SK-N-MC (cell line): ENCODE measurements around the gene OTULINL.

Source experiments
- DNase-seq: peaks from one replicate; pipeline ENCODE4 v3.0.0-alpha.2; 2011; ENCODE audit warnings: low read depth, low spot score
- H3K27ac ChIP-seq: fragments of 200-600 bp; sonication (generic); 2 replicates; pipeline ENCODE4 v1.5.1; 2016; ENCODE audit warnings: mixed run types
- H3K36me3 ChIP-seq: fragments of 200-600 bp; sonication (generic); 2 replicates; pipeline ENCODE4 v1.6.1; 2017; ENCODE audit warnings: antibody characterized with exemption, low read length, mixed read lengths; ENCODE audit not compliant: insufficient read depth
- H3K4me3 ChIP-seq: fragments of 200-600 bp; sonication (generic); 2 replicates; pipeline ENCODE4 v1.5.1; 2016
- H3K9ac ChIP-seq: fragments of 200-600 bp; sonication (generic); 2 replicates; pipeline ENCODE4 v1.8.0; 2017; ENCODE audit warnings: mixed run types, mixed read lengths; ENCODE audit not compliant: insufficient read length
- H3K9me3 ChIP-seq: fragments of 200-600 bp; sonication (generic); 2 replicates; pipeline ENCODE4 v1.6.1; 2017; ENCODE audit warnings: low read depth, mild to moderate bottlenecking, antibody characterized with exemption, low read length, moderate library complexity, mixed read lengths
- EZH2 ChIP-seq: fragments of 200-600 bp; sonication (generic); IDR thresholded peaks from one replicate; pipeline ENCODE4 v1.6.1; 2017; ENCODE audit warnings: antibody characterized with exemption
- FOXP2 ChIP-seq: optimal IDR thresholded peaks from 2 replicates; pipeline ENCODE3; 2011; ENCODE audit warnings: mild to moderate bottlenecking, moderate library complexity; ENCODE audit not compliant: insufficient read depth; ENCODE audit errors: extremely low read length, control extremely low read depth
- POLR2AphosphoS5 ChIP-seq: IDR thresholded peaks from 2 replicates; pipeline ENCODE4 v1.6.1; 2012; ENCODE audit warnings: mild to moderate bottlenecking, low read depth, low read length, borderline replicate concordance

The OTULINL gene

GRCh38 chr5:14600846-14601245, 19.3 kb downstream of the OTULINL start:
- Histone ChIP-seq H3K9me3 (no peaks in the 10 kb centered on the region), H3K36me3 (no peaks in the 10 kb centered on the region), H3K9ac (no peak overlapping the region), H3K27ac (no peak overlapping the region), H3K4me3 (no peak overlapping the region)
- no peak for DNase-seq
- TF ChIP-seq FOXP2 (no peak), EZH2 (no peak), POLR2AphosphoS5 (no peak)

GRCh38 chr5:14603141-14603540, 21.5 kb downstream of the OTULINL start:
- Histone ChIP-seq H3K9me3 (no peaks in the 10 kb centered on the region), H3K36me3 (no peaks in the 10 kb centered on the region), H3K4me3 (no peak overlapping the region), H3K27ac (no peak overlapping the region), H3K9ac (no peak overlapping the region)
- no peak for TF ChIP-seq POLR2AphosphoS5
- TF ChIP-seq FOXP2 = no peak
- no peak for TF ChIP-seq EZH2
- no peak for DNase-seq

- no peaks in the 10 kb centered on the region for H3K9me3 ChIP-seq
- H3K36me3 ChIP-seq = no peaks in the 10 kb centered on the region
- no peak overlapping the region for H3K9ac ChIP-seq
- H3K27ac ChIP-seq = no peak overlapping the region
- DNase-seq = no peak
- H3K4me3 ChIP-seq = no peak overlapping the region
- TF ChIP-seq FOXP2 (no peak), EZH2 (no peak), POLR2AphosphoS5 (no peak)
Measured at GRCh38 chr5:14607104-14607503, 25.5 kb downstream of the OTULINL start.

- TF ChIP-seq FOXP2 (no peak), POLR2AphosphoS5 (no peak), EZH2 (no peak)
- no peak overlapping the region for H3K27ac ChIP-seq
- DNase-seq = no peak
- H3K36me3 ChIP-seq = no peaks in the 10 kb centered on the region
- H3K9ac ChIP-seq = no peak overlapping the region
- no peak overlapping the region for H3K4me3 ChIP-seq
- no peaks in the 10 kb centered on the region for H3K9me3 ChIP-seq
Measured at GRCh38 chr5:14608169-14608568, 26.6 kb downstream of the OTULINL start.

GRCh38 chr5:14611737-14612136, 30.1 kb downstream of the OTULINL start:
- Histone ChIP-seq H3K9me3 (no peaks in the 10 kb centered on the region), H3K36me3 (no peaks in the 10 kb centered on the region), H3K9ac (no peak overlapping the region), H3K27ac (no peak overlapping the region), H3K4me3 (no peak overlapping the region)
- no peak for DNase-seq
- TF ChIP-seq EZH2 (no peak), POLR2AphosphoS5 (no peak), FOXP2 (no peak)

- Histone ChIP-seq H3K27ac (no peak overlapping the region), H3K36me3 (no peaks in the 10 kb centered on the region), H3K9me3 (no peaks in the 10 kb centered on the region), H3K4me3 (no peak overlapping the region), H3K9ac (no peak overlapping the region)
- no peak for DNase-seq
- no peak for TF ChIP-seq EZH2
Measured at GRCh38 chr5:14614490-14614889, 32.9 kb downstream of the OTULINL start.

- no peak overlapping the region for H3K4me3 ChIP-seq
- no peak for DNase-seq
Measured at GRCh38 chr5:14615365-14615764, 33.8 kb downstream of the OTULINL start.

GRCh38 chr5:14617441-14617840, 35.8 kb downstream of the OTULINL start:
- Histone ChIP-seq H3K9ac (no peak overlapping the region), H3K9me3 (no peaks in the 10 kb centered on the region), H3K4me3 (no peak overlapping the region), H3K27ac (no peak overlapping the region), H3K36me3 (no peaks in the 10 kb centered on the region)
- no peak; the same call in 1 of the 2 replicates for TF ChIP-seq POLR2AphosphoS5
- no peak for TF ChIP-seq FOXP2
- no peak for TF ChIP-seq EZH2
- no peak for DNase-seq

More at GRCh38 chr5:14615365-14615764, 33.8 kb downstream of the OTULINL start:
- Histone ChIP-seq H3K27ac (no peak overlapping the region), H3K9ac (no peak overlapping the region), H3K36me3 (no peaks in the 10 kb centered on the region), H3K9me3 (no peaks in the 10 kb centered on the region)
- TF ChIP-seq FOXP2 (no peak), POLR2AphosphoS5 (no peak), EZH2 (no peak)

- no peaks in the 10 kb centered on the region for H3K9me3 ChIP-seq
- DNase-seq = no peak
- no peak overlapping the region for H3K9ac ChIP-seq
- no peaks in the 10 kb centered on the region for H3K36me3 ChIP-seq
- H3K4me3 ChIP-seq = no peak overlapping the region
- H3K27ac ChIP-seq = no peak overlapping the region
- no peak for TF ChIP-seq EZH2
- TF ChIP-seq FOXP2 = no peak
- no peak for TF ChIP-seq POLR2AphosphoS5
Measured at GRCh38 chr5:14627270-14627669, 45.7 kb downstream of the OTULINL start.
